HG03571 (cell line): ENCODE results near the gene CHN2.

Experiments
- ATAC-seq: cut with Tn5 transposase; IDR thresholded peaks from one replicate; pipeline ENCODE4 v1.9.1; 2021; ENCODE audit not compliant: unreplicated experiment

CHN2 gene

GRCh38 chr7:29304756-29305155 lies 110.2 kb downstream of the CHN2 start:
- ATAC-seq: no peak

GRCh38 chr7:29306319-29306991 lies 111.9 kb downstream of the CHN2 start:
- no peak for ATAC-seq

GRCh38 chr7:29308424-29308823 lies 113.8 kb downstream of the CHN2 start:
- ATAC-seq: no peak

- no peak for ATAC-seq
Observed at GRCh38 chr7:29309041-29309854, 114.7 kb downstream of the CHN2 start.

GRCh38 chr7:29310625-29311024 lies 116.0 kb downstream of the CHN2 start:
- ATAC-seq: no peak

GRCh38 chr7:29311314-29311713 lies 116.7 kb downstream of the CHN2 start:
- ATAC-seq: no peak

GRCh38 chr7:29314148-29314547 lies 119.6 kb downstream of the CHN2 start:
- ATAC-seq: no peak

GRCh38 chr7:29315122-29315891 lies 120.7 kb downstream of the CHN2 start:
- no peak for ATAC-seq

GRCh38 chr7:29315892-29316270 lies 121.3 kb downstream of the CHN2 start:
- ATAC-seq: no peak

GRCh38 chr7:29316926-29317325 lies 122.4 kb downstream of the CHN2 start:
- ATAC-seq: no peak

- ATAC-seq: no peak
Observed at GRCh38 chr7:29318853-29319718, 124.5 kb downstream of the CHN2 start.

- peak; percentile 63 for ATAC-seq
Observed at GRCh38 chr7:29319719-29320521, 125.3 kb downstream of the CHN2 start.

GRCh38 chr7:29320577-29320976 lies 126.0 kb downstream of the CHN2 start:
- ATAC-seq: no peak

GRCh38 chr7:29322023-29322712 lies 127.6 kb downstream of the CHN2 start:
- ATAC-seq: no peak

- no peak for ATAC-seq
Observed at GRCh38 chr7:29325476-29325875, 130.9 kb downstream of the CHN2 start.

GRCh38 chr7:29326864-29327263 lies 132.3 kb downstream of the CHN2 start:
- ATAC-seq: no peak

- no peak for ATAC-seq
Observed at GRCh38 chr7:29327455-29327854, 132.9 kb downstream of the CHN2 start.

GRCh38 chr7:29328045-29328444 lies 133.5 kb downstream of the CHN2 start:
- no peak for ATAC-seq

GRCh38 chr7:29328811-29329210 lies 134.2 kb downstream of the CHN2 start:
- ATAC-seq: no peak
